GM23338 (cell line): Measurements from ENCODE around the gene PSMC4. TPM values are rescaled to one million over a fixed set of nuclear protein-coding genes. Genes with fewer than 3 reads are reported as not detected.

Source experiments
- ATAC-seq: fragments of 200-7000 bp; cut with Tn5 transposase; 3 replicates; pipeline ENCODE4 v1.9.1; 2020
- DNase-seq: peaks from one replicate; pipeline ENCODE4 v3.0.0-alpha.2; 2015; ENCODE audit warnings: low spot score
- H2AFZ ChIP-seq: fragments of 200-600 bp; sonication (generic); 2 replicates; pipeline ENCODE4 v1.8.0; 2016; ENCODE audit warnings: antibody characterized with exemption, mild to moderate bottlenecking, moderate library complexity
- H3F3A ChIP-seq: fragments of 200-600 bp; sonication (generic); replicated peaks from 2 replicates; pipeline ENCODE4 v1.8.0; 2017; ENCODE audit warnings: antibody characterized with exemption, mixed run types, low read depth
- H3K27ac ChIP-seq: fragments of 200-600 bp; sonication (generic); 2 replicates; pipeline ENCODE4 v1.6.1; 2016; ENCODE audit warnings: low read depth
- H3K27me3 ChIP-seq: fragments of 200-600 bp; sonication (generic); 2 replicates; pipeline ENCODE4 v1.8.0; 2016; ENCODE audit warnings: mild to moderate bottlenecking, mixed run types, moderate library complexity; ENCODE audit not compliant: insufficient read depth
- H3K36me3 ChIP-seq: fragments of 200-600 bp; sonication (generic); 2 replicates; pipeline ENCODE4 v1.8.0; 2016; ENCODE audit warnings: mild to moderate bottlenecking; ENCODE audit not compliant: insufficient read depth
- H3K4me1 ChIP-seq: fragments of 200-600 bp; sonication (generic); 2 replicates; pipeline ENCODE4 v1.8.0; 2016; ENCODE audit warnings: mild to moderate bottlenecking, moderate library complexity; ENCODE audit not compliant: insufficient read depth
- H3K4me2 ChIP-seq: fragments of 200-600 bp; sonication (generic); 2 replicates; pipeline ENCODE4 v1.7.1; 2017; ENCODE audit warnings: mixed run types
- H3K4me3 ChIP-seq: fragments of 200-600 bp; sonication (generic); 2 replicates; pipeline ENCODE4 v1.6.1; 2016; ENCODE audit warnings: mixed run types
- H3K79me2 ChIP-seq: fragments of 200-600 bp; sonication (generic); replicated peaks from 2 replicates; pipeline ENCODE4 v1.8.0; 2017; ENCODE audit warnings: mild to moderate bottlenecking; ENCODE audit not compliant: insufficient read depth
- H3K9me2 ChIP-seq: fragments of 200-600 bp; sonication (generic); 2 replicates; pipeline ENCODE4 v1.8.0; 2017; ENCODE audit not compliant: insufficient read depth
- H4K20me1 ChIP-seq: fragments of 200-600 bp; sonication (generic); replicated peaks from 2 replicates; pipeline ENCODE4 v1.8.0; 2017; ENCODE audit warnings: mild to moderate bottlenecking; ENCODE audit not compliant: insufficient read depth
- H3K27ac Mint-ChIP-seq: 2 replicates; pipeline ENCODE4 v1.8.0; 2020; ENCODE audit warnings: inconsistent platforms, mild to moderate bottlenecking, moderate library complexity, mixed read lengths
- H3K27me3 Mint-ChIP-seq: 3 replicates; pipeline ENCODE4 v1.8.0; 2022; ENCODE audit warnings: low read depth, mild to moderate bottlenecking, moderate library complexity, mixed read lengths, inconsistent platforms; ENCODE audit not compliant: insufficient read depth, poor library complexity
- H3K36me3 Mint-ChIP-seq: 3 replicates; pipeline ENCODE4 v1.8.0; 2021; ENCODE audit warnings: low read depth, mild to moderate bottlenecking, inconsistent platforms, moderate library complexity, mixed read lengths
- H3K4me1 Mint-ChIP-seq: 3 replicates; pipeline ENCODE4 v1.8.0; 2020; ENCODE audit warnings: mild to moderate bottlenecking, inconsistent platforms, mixed read lengths
- H3K4me3 Mint-ChIP-seq: 3 replicates; pipeline ENCODE4 v1.8.0; 2021; ENCODE audit warnings: moderate library complexity, mild to moderate bottlenecking, inconsistent platforms, mixed read lengths
- H3K9me3 Mint-ChIP-seq: 3 replicates; pipeline ENCODE4 v1.8.0; 2020; ENCODE audit warnings: moderate library complexity, mild to moderate bottlenecking, inconsistent platforms, mixed read lengths
- EZH2 ChIP-seq: fragments of 200-600 bp; sonication (generic); IDR thresholded peaks from one replicate; pipeline ENCODE4 v1.8.0; 2017; ENCODE audit warnings: antibody characterized with exemption, mild to moderate bottlenecking, low read depth; ENCODE audit not compliant: unreplicated experiment
- EZH2phosphoT487 ChIP-seq: fragments of 200-600 bp; sonication (generic); IDR thresholded peaks from one replicate; pipeline ENCODE4 v1.8.1; 2018; ENCODE audit warnings: antibody characterized with exemption; ENCODE audit not compliant: unreplicated experiment
- NANOG ChIP-seq: IDR thresholded peaks from 2 replicates; pipeline ENCODE4 v1.6.1; 2016; ENCODE audit warnings: antibody characterized with exemption, borderline replicate concordance
- POLR2AphosphoS5 ChIP-seq: IDR thresholded peaks from 2 replicates; pipeline ENCODE4 v1.6.1; 2016; ENCODE audit warnings: antibody characterized with exemption, low read depth
- STAT1 ChIP-seq: IDR thresholded peaks from one replicate; pipeline ENCODE4 v1.6.1; 2016; ENCODE audit warnings: antibody characterized with exemption; ENCODE audit not compliant: unreplicated experiment
- ZNF114 ChIP-seq: fragments of 250-450 bp; sonication (Bioruptor Pico); IDR thresholded peaks from 2 replicates; pipeline ENCODE4 v1.5.0; 2020; ENCODE audit warnings: mild to moderate bottlenecking, moderate library complexity
- polyA plus RNA-seq: library from polyadenylated mRNA; unstranded; fragments of >200 nt; fragmentation: Nextera tagmentation; extraction: Ambion mirVana; gene quantifications from 2 replicates; pipeline ENCODE4 v1.2.1, GENCODE V29; 2016
- total RNA-seq: library from RNA; depleted of rRNA; stranded (reverse); fragments of >200 nt; shearing (Covaris generic); gene quantifications from 2 replicates; pipeline ENCODE4 v1.2.3, GENCODE V29; 2014
- TF ChIP-seq, protein P1 (sequence below): IDR thresholded peaks from one replicate; pipeline ENCODE4 v1.6.1; 2018; ENCODE audit warnings: antibody characterized with exemption; ENCODE audit not compliant: unreplicated experiment
- TF ChIP-seq, protein P2 (sequence below): IDR thresholded peaks from 2 replicates; pipeline ENCODE4 v1.6.1; 2016; ENCODE audit warnings: antibody characterized with exemption
- TF ChIP-seq, protein P3 (sequence below), 2 experiments: fragments of 200-600 bp in 1 of 2; sonication (generic) in 1 of 2; conservative IDR thresholded peaks; 2 replicates each; pipeline versions ENCODE4 v1.5.1 to v1.6.1; 2016 to 2017; ENCODE audit warnings: antibody characterized with exemption in 2 of 2, low read depth in 2 of 2, mild to moderate bottlenecking in 2 of 2, moderate library complexity in 1 of 2
- TF ChIP-seq, protein P4 (sequence below): fragments of 250-450 bp; sonication (Bioruptor Pico); IDR thresholded peaks from 2 replicates; pipeline ENCODE4 v1.5.0; 2020; ENCODE audit warnings: mild to moderate bottlenecking, moderate library complexity

The PSMC4 gene
- total and polyA plus RNA-seq, 2 experiments from 2014 or later: 135 to 147 TPM

DNA sequence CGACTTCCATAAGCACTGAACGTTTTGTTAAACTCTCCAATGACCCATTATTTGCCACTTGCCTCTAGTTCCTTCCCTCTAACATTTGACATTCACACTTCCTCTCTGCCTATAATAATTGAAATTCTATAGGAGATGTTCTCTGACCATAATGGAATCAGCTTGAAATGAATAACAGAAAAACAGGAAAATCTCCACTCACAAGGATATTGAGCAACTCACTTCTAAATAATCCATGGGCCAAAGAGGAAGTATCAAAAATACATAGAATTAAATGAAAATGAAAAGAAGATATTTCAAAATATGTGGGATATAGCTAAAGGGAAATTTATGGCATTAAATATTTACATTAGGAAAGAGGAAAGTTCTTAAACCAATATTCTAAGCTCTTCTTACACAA, 33.2 kb upstream of the PSMC4 start:
- no peak overlapping the region for H2AFZ ChIP-seq
- H3K9me2 ChIP-seq: no peaks in the 10 kb centered on the region
- H4K20me1 ChIP-seq: no peaks in the 10 kb centered on the region
- Mint-ChIP-seq H3K4me3 (no peak overlapping the region), H3K36me3 (no peaks in the 10 kb centered on the region), H3K9me3 (no peaks in the 10 kb centered on the region; the same call in 2 of the 3 replicates), H3K4me1 (peaks cover 12% of the 10 kb centered on the region), H3K27ac (no peak overlapping the region), H3K27me3 (peaks cover 2% of the 10 kb centered on the region)
- H3K79me2 ChIP-seq: no peaks in the 10 kb centered on the region
- no peaks in the 10 kb centered on the region for H3K36me3 ChIP-seq
- no peak overlapping the region for H3K4me2 ChIP-seq
- TF ChIP-seq EZH2phosphoT487 (no peak), POLR2AphosphoS5 (no peak), STAT1 (no peak), ZNF114 (CRISPR knock-in tag) (no peak), EZH2 (no peak), NANOG (no peak)
- TF ChIP-seq, protein P1, sequence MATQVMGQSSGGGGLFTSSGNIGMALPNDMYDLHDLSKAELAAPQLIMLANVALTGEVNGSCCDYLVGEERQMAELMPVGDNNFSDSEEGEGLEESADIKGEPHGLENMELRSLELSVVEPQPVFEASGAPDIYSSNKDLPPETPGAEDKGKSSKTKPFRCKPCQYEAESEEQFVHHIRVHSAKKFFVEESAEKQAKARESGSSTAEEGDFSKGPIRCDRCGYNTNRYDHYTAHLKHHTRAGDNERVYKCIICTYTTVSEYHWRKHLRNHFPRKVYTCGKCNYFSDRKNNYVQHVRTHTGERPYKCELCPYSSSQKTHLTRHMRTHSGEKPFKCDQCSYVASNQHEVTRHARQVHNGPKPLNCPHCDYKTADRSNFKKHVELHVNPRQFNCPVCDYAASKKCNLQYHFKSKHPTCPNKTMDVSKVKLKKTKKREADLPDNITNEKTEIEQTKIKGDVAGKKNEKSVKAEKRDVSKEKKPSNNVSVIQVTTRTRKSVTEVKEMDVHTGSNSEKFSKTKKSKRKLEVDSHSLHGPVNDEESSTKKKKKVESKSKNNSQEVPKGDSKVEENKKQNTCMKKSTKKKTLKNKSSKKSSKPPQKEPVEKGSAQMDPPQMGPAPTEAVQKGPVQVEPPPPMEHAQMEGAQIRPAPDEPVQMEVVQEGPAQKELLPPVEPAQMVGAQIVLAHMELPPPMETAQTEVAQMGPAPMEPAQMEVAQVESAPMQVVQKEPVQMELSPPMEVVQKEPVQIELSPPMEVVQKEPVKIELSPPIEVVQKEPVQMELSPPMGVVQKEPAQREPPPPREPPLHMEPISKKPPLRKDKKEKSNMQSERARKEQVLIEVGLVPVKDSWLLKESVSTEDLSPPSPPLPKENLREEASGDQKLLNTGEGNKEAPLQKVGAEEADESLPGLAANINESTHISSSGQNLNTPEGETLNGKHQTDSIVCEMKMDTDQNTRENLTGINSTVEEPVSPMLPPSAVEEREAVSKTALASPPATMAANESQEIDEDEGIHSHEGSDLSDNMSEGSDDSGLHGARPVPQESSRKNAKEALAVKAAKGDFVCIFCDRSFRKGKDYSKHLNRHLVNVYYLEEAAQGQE: no peak
- TF ChIP-seq, protein P2, sequence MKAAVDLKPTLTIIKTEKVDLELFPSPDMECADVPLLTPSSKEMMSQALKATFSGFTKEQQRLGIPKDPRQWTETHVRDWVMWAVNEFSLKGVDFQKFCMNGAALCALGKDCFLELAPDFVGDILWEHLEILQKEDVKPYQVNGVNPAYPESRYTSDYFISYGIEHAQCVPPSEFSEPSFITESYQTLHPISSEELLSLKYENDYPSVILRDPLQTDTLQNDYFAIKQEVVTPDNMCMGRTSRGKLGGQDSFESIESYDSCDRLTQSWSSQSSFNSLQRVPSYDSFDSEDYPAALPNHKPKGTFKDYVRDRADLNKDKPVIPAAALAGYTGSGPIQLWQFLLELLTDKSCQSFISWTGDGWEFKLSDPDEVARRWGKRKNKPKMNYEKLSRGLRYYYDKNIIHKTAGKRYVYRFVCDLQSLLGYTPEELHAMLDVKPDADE: no peak
- TF ChIP-seq, protein P3, sequence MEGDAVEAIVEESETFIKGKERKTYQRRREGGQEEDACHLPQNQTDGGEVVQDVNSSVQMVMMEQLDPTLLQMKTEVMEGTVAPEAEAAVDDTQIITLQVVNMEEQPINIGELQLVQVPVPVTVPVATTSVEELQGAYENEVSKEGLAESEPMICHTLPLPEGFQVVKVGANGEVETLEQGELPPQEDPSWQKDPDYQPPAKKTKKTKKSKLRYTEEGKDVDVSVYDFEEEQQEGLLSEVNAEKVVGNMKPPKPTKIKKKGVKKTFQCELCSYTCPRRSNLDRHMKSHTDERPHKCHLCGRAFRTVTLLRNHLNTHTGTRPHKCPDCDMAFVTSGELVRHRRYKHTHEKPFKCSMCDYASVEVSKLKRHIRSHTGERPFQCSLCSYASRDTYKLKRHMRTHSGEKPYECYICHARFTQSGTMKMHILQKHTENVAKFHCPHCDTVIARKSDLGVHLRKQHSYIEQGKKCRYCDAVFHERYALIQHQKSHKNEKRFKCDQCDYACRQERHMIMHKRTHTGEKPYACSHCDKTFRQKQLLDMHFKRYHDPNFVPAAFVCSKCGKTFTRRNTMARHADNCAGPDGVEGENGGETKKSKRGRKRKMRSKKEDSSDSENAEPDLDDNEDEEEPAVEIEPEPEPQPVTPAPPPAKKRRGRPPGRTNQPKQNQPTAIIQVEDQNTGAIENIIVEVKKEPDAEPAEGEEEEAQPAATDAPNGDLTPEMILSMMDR (conservative IDR thresholded peaks at IDR 0.05; ENCODE audit: low read depth in 2 of 2): no peak
- TF ChIP-seq, protein P4, sequence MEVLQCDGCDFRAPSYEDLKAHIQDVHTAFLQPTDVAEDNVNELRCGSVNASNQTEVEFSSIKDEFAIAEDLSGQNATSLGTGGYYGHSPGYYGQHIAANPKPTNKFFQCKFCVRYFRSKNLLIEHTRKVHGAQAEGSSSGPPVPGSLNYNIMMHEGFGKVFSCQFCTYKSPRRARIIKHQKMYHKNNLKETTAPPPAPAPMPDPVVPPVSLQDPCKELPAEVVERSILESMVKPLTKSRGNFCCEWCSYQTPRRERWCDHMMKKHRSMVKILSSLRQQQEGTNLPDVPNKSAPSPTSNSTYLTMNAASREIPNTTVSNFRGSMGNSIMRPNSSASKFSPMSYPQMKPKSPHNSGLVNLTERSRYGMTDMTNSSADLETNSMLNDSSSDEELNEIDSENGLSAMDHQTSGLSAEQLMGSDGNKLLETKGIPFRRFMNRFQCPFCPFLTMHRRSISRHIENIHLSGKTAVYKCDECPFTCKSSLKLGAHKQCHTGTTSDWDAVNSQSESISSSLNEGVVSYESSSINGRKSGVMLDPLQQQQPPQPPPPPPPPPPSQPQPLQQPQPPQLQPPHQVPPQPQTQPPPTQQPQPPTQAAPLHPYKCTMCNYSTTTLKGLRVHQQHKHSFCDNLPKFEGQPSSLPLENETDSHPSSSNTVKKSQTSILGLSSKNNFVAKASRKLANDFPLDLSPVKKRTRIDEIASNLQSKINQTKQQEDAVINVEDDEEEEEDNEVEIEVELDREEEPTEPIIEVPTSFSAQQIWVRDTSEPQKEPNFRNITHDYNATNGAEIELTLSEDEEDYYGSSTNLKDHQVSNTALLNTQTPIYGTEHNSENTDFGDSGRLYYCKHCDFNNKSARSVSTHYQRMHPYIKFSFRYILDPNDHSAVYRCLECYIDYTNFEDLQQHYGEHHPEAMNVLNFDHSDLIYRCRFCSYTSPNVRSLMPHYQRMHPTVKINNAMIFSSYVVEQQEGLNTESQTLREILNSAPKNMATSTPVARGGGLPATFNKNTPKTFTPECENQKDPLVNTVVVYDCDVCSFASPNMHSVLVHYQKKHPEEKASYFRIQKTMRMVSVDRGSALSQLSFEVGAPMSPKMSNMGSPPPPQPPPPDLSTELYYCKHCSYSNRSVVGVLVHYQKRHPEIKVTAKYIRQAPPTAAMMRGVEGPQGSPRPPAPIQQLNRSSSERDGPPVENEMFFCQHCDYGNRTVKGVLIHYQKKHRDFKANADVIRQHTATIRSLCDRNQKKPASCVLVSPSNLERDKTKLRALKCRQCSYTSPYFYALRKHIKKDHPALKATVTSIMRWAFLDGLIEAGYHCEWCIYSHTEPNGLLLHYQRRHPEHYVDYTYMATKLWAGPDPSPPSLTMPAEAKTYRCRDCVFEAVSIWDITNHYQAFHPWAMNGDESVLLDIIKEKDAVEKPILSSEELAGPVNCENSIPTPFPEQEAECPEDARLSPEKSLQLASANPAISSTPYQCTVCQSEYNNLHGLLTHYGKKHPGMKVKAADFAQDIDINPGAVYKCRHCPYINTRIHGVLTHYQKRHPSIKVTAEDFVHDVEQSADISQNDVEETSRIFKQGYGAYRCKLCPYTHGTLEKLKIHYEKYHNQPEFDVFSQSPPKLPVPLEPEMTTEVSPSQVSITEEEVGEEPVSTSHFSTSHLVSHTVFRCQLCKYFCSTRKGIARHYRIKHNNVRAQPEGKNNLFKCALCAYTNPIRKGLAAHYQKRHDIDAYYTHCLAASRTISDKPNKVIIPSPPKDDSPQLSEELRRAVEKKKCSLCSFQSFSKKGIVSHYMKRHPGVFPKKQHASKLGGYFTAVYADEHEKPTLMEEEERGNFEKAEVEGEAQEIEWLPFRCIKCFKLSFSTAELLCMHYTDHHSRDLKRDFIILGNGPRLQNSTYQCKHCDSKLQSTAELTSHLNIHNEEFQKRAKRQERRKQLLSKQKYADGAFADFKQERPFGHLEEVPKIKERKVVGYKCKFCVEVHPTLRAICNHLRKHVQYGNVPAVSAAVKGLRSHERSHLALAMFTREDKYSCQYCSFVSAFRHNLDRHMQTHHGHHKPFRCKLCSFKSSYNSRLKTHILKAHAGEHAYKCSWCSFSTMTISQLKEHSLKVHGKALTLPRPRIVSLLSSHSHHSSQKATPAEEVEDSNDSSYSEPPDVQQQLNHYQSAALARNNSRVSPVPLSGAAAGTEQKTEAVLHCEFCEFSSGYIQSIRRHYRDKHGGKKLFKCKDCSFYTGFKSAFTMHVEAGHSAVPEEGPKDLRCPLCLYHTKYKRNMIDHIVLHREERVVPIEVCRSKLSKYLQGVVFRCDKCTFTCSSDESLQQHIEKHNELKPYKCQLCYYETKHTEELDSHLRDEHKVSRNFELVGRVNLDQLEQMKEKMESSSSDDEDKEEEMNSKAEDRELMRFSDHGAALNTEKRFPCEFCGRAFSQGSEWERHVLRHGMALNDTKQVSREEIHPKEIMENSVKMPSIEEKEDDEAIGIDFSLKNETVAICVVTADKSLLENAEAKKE (CRISPR knock-in tag): no peak
- ATAC-seq (no peak), DNase-seq (no peak)
- H3F3A ChIP-seq: no peaks in the 10 kb centered on the region
- no peaks in the 10 kb centered on the region for H3K4me1 ChIP-seq
- H3K27ac ChIP-seq: no peak overlapping the region
- H3K27me3 ChIP-seq: no peaks in the 10 kb centered on the region
- no peak overlapping the region for H3K4me3 ChIP-seq
